ENCODE measurements around the gene A3GALT2.

The A3GALT2 gene

GRCh38 chr1:33366762-33367484 is 46.0 kb upstream of the A3GALT2 start:
- H3K27ac ChIP-seq = peak overlapping the region; percentile 19
- TF ChIP-seq CTCF (conservative IDR thresholded peaks at IDR 0.05; ENCODE audit: low read depth) = no peak
- ChIA-PET CTCF (interaction anchor here (0.6 to 1.4 kb wide), 3 partner anchors 71 to 109 kb away, joined by 3 to 5 read pairs (median 3); no protein-coding TSS in a partner anchor), POLR2A (ENCODE audit: low non-redundant PET) (no interaction called here)
- DNase-seq (ENCODE audit: low spot score) = no peak

GRCh38 chr1:33365560-33365997 is 44.7 kb upstream of the A3GALT2 start:
- no peak overlapping the region for H3K27ac ChIP-seq
- ChIA-PET CTCF (interaction anchor here (1.4 kb wide), 1 partner anchor 70 kb away, joined by 5 read pairs; no protein-coding TSS in a partner anchor), POLR2A (ENCODE audit: low non-redundant PET) (no interaction called here)
- TF ChIP-seq CTCF (conservative IDR thresholded peaks at IDR 0.05; ENCODE audit: low read depth) = no peak
- no peak for DNase-seq (ENCODE audit: low spot score)

GRCh38 chr1:33364565-33364918 is 43.6 kb upstream of the A3GALT2 start:
- ChIA-PET CTCF (interaction anchor here (0.6 to 1.0 kb wide), 2 partner anchors 92 to 226 kb away, joined by 3 to 4 read pairs; no protein-coding TSS in a partner anchor), POLR2A (ENCODE audit: low non-redundant PET) (no interaction called here)
- peak overlapping the region; percentile 28 for H3K27ac ChIP-seq
- DNase-seq (ENCODE audit: low spot score) = no peak
- no peak for TF ChIP-seq CTCF (conservative IDR thresholded peaks at IDR 0.05; ENCODE audit: low read depth)

- peak overlapping the region; percentile 28 for H3K27ac ChIP-seq
- TF ChIP-seq CTCF (conservative IDR thresholded peaks at IDR 0.05; ENCODE audit: low read depth) = no peak
- CTCF ChIA-PET = interaction anchor here (0.6 to 1.0 kb wide), 2 partner anchors 93 to 271 kb away, joined by 3 read pairs; no protein-coding TSS in a partner anchor
- POLR2A ChIA-PET (ENCODE audit: low non-redundant PET) = no interaction called here
- no peak for DNase-seq (ENCODE audit: low spot score)
Observed at GRCh38 chr1:33363470-33363861, 42.6 kb upstream of the A3GALT2 start.

- no peak for TF ChIP-seq CTCF (conservative IDR thresholded peaks at IDR 0.05; ENCODE audit: low read depth)
- POLR2A ChIA-PET (ENCODE audit: low non-redundant PET) = no interaction called here
- H3K27ac ChIP-seq = no peak overlapping the region
- DNase-seq (ENCODE audit: low spot score) = no peak
- CTCF ChIA-PET = no interaction called here
Observed at GRCh38 chr1:33363021-33363420, 42.1 kb upstream of the A3GALT2 start.

GRCh38 chr1:33361532-33362235 is 40.8 kb upstream of the A3GALT2 start:
- ChIA-PET CTCF (interaction anchor here (0.6 to 1.5 kb wide), 2 partner anchors 94 to 144 kb away, joined by 3 to 4 read pairs; no protein-coding TSS in a partner anchor), POLR2A (ENCODE audit: low non-redundant PET) (no interaction called here)
- H3K27ac ChIP-seq = no peak overlapping the region
- TF ChIP-seq CTCF (conservative IDR thresholded peaks at IDR 0.05; ENCODE audit: low read depth) = no peak
- no peak for DNase-seq (ENCODE audit: low spot score)

Measured in RWPE1 (cell line).